Caco-2 (cell line): ENCODE data around the gene ATP1B2. TPM values are rescaled to one million over a fixed set of nuclear protein-coding genes. Genes with fewer than 3 reads are reported as not detected.

Experiments
- Bru-seq: library from RNA; stranded (reverse); fragments of 400-500 nt; gene quantifications from one replicate; lab custom pipeline; 2021; lab: Mats Ljungman, UMichigan
- BruChase-seq, 2 experiments: library from RNA; stranded (reverse); fragments of 400-500 nt; gene quantifications; one replicate each; lab custom pipeline; 2021; lab: Mats Ljungman, UMichigan
- BruUV-seq: library from RNA; stranded (reverse); fragments of 400-500 nt; replicated peaks from 2 replicates; lab custom pipeline; 2021; lab: Mats Ljungman, UMichigan
- CTCF ChIA-PET: fragments of 300-600 bp; sonication (Branson Sonifier 250); formaldehyde crosslinking; loops from one replicate; lab custom pipeline; 2022; ENCODE audit warnings: antibody characterized with exemption; lab: Charles Lee
- POLR2A ChIA-PET: fragments of 300-600 bp; sonication (Branson Sonifier 250); formaldehyde crosslinking; loops from one replicate; lab custom pipeline; 2022; ENCODE audit warnings: antibody characterized with exemption; lab: Charles Lee
- DNase-seq, 2 experiments: peaks; one replicate each; pipeline versions ENCODE4 v3.0.0 to v3.0.0-alpha.2; 2020 to 2022
- H3K27me3 ChIP-seq: replicated peaks from 2 replicates; pipeline ENCODE4 v1.6.0; 2011; ENCODE audit warnings: low read length; ENCODE audit not compliant: control insufficient read depth, insufficient read depth
- H3K36me3 ChIP-seq: 2 replicates; pipeline ENCODE4 v1.5.1; 2011; ENCODE audit warnings: low read length; ENCODE audit not compliant: control insufficient read depth, insufficient read depth
- H3K4me1 ChIP-seq: fragments of 250-450 bp; sonication (Bioruptor Pico); 2 replicates; pipeline ENCODE4 v1.5.1; 2020; ENCODE audit warnings: mild to moderate bottlenecking
- H3K4me3 ChIP-seq: 2 replicates; pipeline ENCODE4 v1.5.1; 2011; ENCODE audit warnings: low read depth, mild to moderate bottlenecking, control low read depth, low read length
- H3K9me3 ChIP-seq: fragments of 250-450 bp; sonication (Bioruptor Pico); 2 replicates; pipeline ENCODE4 v1.5.1; 2020; ENCODE audit warnings: mild to moderate bottlenecking, moderate library complexity
- H3K27ac Mint-ChIP-seq: one replicate; pipeline ENCODE4 v1.8.0; 2022; ENCODE audit warnings: mixed read lengths; ENCODE audit not compliant: unreplicated experiment
- H3K27me3 Mint-ChIP-seq: one replicate; pipeline ENCODE4 v1.8.0; 2022; ENCODE audit warnings: mixed read lengths; ENCODE audit not compliant: insufficient read depth, unreplicated experiment
- H3K36me3 Mint-ChIP-seq: one replicate; pipeline ENCODE4 v1.8.0; 2022; ENCODE audit warnings: mild to moderate bottlenecking, mixed read lengths; ENCODE audit not compliant: insufficient read depth, unreplicated experiment
- H3K4me1 Mint-ChIP-seq: one replicate; pipeline ENCODE4 v1.8.0; 2022; ENCODE audit warnings: low read depth, mixed read lengths; ENCODE audit not compliant: unreplicated experiment
- H3K4me3 Mint-ChIP-seq: one replicate; pipeline ENCODE4 v1.8.0; 2022; ENCODE audit warnings: mild to moderate bottlenecking, moderate library complexity, mixed read lengths; ENCODE audit not compliant: unreplicated experiment
- H3K9me3 Mint-ChIP-seq: one replicate; pipeline ENCODE4 v1.8.0; 2022; ENCODE audit warnings: mixed read lengths; ENCODE audit not compliant: unreplicated experiment
- intact Hi-C: fragments of 100-400 bp; cut with micrococcal nuclease; formaldehyde crosslinking; loops from one replicate; pipeline ENCODE4 v1.10.0; 2022; ENCODE audit not compliant: unreplicated experiment
- long read RNA-seq: library from polyadenylated mRNA; stranded (forward); transcript quantifications from one replicate; pipeline ENCODE4 v2.0.0, GENCODE V29; 2022
- total RNA-seq: library from RNA; stranded (reverse); gene quantifications from 2 replicates; pipeline ENCODE4 v1.2.3, GENCODE V29; 2022
- TF ChIP-seq, protein P1 (sequence below), 2 experiments: fragments of 200-600 bp in 1 of 2; IDR thresholded peaks; 1 replicate in 1 of 2; 2 replicates in 1 of 2; pipeline versions ENCODE4 v1.5.1 to v1.8.0; 2011 to 2022; ENCODE audit warnings: antibody characterized with exemption in 1 of 2, control low read depth in 1 of 2, inconsistent platforms in 1 of 2, low read depth in 1 of 2, low read length in 1 of 2, mild to moderate bottlenecking in 1 of 2, moderate library complexity in 1 of 2; ENCODE audit not compliant: insufficient read depth in 1 of 2, severe bottlenecking in 1 of 2, unreplicated experiment in 1 of 2

The ATP1B2 gene, protein sequence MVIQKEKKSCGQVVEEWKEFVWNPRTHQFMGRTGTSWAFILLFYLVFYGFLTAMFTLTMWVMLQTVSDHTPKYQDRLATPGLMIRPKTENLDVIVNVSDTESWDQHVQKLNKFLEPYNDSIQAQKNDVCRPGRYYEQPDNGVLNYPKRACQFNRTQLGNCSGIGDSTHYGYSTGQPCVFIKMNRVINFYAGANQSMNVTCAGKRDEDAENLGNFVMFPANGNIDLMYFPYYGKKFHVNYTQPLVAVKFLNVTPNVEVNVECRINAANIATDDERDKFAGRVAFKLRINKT
- 0.11 and 0.14 TPM in 2 replicates for total RNA-seq
- percentile 9 among the genes with signal in this experiment for Bru-seq, nascent RNA
- percentile 18 among the genes with signal in this experiment for BruChase-seq, experiment 1, labeled RNA remaining after a 2-hour chase
- percentile 30 among the genes with signal in this experiment for BruChase-seq, experiment 2, labeled RNA remaining after a 6-hour chase
- long read RNA-seq = 0 reads

DNA sequence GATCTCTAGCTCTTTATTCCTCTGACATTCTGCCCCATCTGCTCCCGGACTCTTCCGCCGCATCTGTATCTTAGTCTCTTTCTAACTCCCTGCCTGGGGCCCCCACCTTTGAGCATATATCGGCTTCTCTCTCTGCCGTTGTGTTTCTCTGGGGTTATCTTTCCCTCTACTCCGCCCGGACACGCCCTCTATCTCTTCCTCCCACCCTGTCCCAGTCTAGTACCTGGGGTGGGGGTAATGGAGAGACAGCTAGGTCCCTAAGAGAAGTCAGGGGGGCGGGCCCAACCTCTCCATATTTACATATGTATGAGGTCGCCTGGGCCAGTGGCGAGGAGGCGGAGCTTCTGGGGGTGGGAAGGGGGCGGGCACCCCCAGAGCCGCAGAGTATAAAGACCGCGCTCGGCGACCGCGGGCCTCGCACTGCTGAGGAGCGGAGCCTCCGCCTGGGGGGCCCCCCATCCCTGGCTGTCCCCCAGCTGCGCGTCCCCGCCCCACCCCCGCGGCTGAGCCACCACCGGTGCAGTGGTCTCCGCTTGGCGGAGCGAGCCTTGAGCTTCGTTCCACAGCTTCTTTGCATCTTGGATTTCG, at the start of gene ATP1B2:
ATP1B2 (plus strand) TSS at position 418 of the 588 bp plus-strand sequence. CDS start 593 bp downstream, outside the sequence.
- ChIA-PET CTCF (interaction anchor here (0.5 to 1.3 kb wide), 8 partner anchors 18 to 370 kb away, joined by 3 to 10 read pairs (median 4); partner anchors contain the start of genes FXR2, NAA38 and TP53), POLR2A (interaction anchor here (0.6 to 2.7 kb wide), 11 partner anchors 8 to 262 kb away, joined by 3 to 24 read pairs (median 4); partner anchors contain the start of genes MPDU1, SAT2, TP53 and WRAP53)
- TF ChIP-seq, protein P1, sequence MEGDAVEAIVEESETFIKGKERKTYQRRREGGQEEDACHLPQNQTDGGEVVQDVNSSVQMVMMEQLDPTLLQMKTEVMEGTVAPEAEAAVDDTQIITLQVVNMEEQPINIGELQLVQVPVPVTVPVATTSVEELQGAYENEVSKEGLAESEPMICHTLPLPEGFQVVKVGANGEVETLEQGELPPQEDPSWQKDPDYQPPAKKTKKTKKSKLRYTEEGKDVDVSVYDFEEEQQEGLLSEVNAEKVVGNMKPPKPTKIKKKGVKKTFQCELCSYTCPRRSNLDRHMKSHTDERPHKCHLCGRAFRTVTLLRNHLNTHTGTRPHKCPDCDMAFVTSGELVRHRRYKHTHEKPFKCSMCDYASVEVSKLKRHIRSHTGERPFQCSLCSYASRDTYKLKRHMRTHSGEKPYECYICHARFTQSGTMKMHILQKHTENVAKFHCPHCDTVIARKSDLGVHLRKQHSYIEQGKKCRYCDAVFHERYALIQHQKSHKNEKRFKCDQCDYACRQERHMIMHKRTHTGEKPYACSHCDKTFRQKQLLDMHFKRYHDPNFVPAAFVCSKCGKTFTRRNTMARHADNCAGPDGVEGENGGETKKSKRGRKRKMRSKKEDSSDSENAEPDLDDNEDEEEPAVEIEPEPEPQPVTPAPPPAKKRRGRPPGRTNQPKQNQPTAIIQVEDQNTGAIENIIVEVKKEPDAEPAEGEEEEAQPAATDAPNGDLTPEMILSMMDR (IDR thresholded peaks at IDR 0.05; ENCODE audit: insufficient read depth in 1 of 2, low read depth in 1 of 2, low read length in 1 of 2, severe bottlenecking in 1 of 2, unreplicated experiment in 1 of 2) = no peak
- Histone ChIP-seq H3K27me3 (no peaks in the 10 kb centered on the region), H3K36me3 (no peaks in the 10 kb centered on the region), H3K9me3 (no peaks in the 10 kb centered on the region), H3K4me1 (no peaks in the 10 kb centered on the region), H3K4me3 (peak within 1 kb of the TSS; percentile 35)
- peak; percentile 68 to 84 for DNase-seq
- no TSS peak for BruUV-seq
- intact Hi-C loops = no loop called here
- H3K4me1 Mint-ChIP-seq = peaks cover 10% of the 10 kb centered on the region
- H3K27ac Mint-ChIP-seq = no peak within 1 kb of the TSS
- H3K36me3 Mint-ChIP-seq = no peaks in the 10 kb centered on the region
- H3K4me3 Mint-ChIP-seq = peak within 1 kb of the TSS; percentile 80
- H3K9me3 Mint-ChIP-seq = no peaks in the 10 kb centered on the region
- H3K27me3 Mint-ChIP-seq = peaks cover 9% of the 10 kb centered on the region

DNA sequence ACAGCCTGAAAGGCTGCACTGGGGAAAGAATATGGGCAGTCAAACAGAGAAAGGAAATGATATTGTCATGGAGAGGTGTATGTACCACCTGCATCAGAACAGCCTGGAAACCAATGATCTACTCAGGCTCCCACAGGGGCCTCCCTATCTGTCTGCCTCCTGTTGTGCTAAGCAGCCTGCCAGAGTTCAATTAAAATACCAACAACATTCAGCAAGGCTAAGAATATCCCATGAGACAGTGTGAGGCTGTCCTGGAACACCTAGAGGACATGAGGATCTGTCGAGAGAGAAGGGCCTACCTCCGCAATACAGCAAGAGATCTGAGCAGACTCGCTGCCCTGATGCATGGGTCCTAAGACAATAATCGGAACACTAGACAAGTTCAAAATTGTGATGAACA, 44.4 kb upstream of the ATP1B2 start:
- peaks cover 64% of the 10 kb centered on the region for H3K36me3 Mint-ChIP-seq

DNA sequence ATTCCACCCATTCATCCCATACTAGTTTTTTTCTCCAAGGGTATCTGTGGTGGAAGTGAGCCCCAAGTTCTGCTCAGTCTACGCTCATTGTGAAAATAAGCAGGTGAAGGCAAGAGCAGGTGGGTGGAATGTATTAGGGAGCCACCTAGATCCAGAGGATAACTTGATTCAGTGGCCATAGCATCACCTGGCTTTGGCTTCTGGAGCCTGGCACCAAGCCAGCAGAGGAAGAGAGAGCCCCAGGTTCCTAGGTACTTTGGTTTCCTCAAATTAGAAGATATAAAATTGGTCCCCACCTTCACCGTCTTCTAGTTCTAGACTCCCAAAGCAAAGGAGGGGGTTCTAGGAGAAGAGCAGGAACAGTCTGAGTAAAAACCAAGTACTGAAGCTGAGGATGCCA, 40.1 kb upstream of the ATP1B2 start:
- ChIA-PET CTCF (no interaction called here), POLR2A (no interaction called here)
- no peak overlapping the region for H3K4me3 ChIP-seq
- no peaks in the 10 kb centered on the region for H3K27me3 ChIP-seq
- Mint-ChIP-seq H3K27ac (no peak overlapping the region), H3K9me3 (no peaks in the 10 kb centered on the region), H3K27me3 (no peaks in the 10 kb centered on the region), H3K4me3 (no peak overlapping the region), H3K36me3 (peaks cover 39% of the 10 kb centered on the region), H3K4me1 (peaks cover 20% of the 10 kb centered on the region)
- intact Hi-C loops = no loop called here
- no peaks in the 10 kb centered on the region for H3K4me1 ChIP-seq
- no peak for DNase-seq
- no peaks in the 10 kb centered on the region for H3K36me3 ChIP-seq
- TF ChIP-seq, protein P1 (IDR thresholded peaks at IDR 0.05; ENCODE audit: insufficient read depth in 1 of 2, low read depth in 1 of 2, low read length in 1 of 2, severe bottlenecking in 1 of 2, unreplicated experiment in 1 of 2) = no peak
- no peaks in the 10 kb centered on the region for H3K9me3 ChIP-seq
- BruUV-seq = no TSS peak

More for the DNA sequence above, 44.4 kb upstream of the ATP1B2 start:
- H3K4me1 ChIP-seq = no peaks in the 10 kb centered on the region
- no peaks in the 10 kb centered on the region for H3K27me3 ChIP-seq
- no peaks in the 10 kb centered on the region for H3K9me3 ChIP-seq
- no peak overlapping the region for H3K27ac Mint-ChIP-seq
- CTCF ChIA-PET = no interaction called here
- intact Hi-C loops = no loop called here
- TF ChIP-seq, protein P1 (IDR thresholded peaks at IDR 0.05; ENCODE audit: insufficient read depth in 1 of 2, low read depth in 1 of 2, low read length in 1 of 2, severe bottlenecking in 1 of 2, unreplicated experiment in 1 of 2) = no peak
- H3K9me3 Mint-ChIP-seq = no peaks in the 10 kb centered on the region
- POLR2A ChIA-PET = no interaction called here
- no peaks in the 10 kb centered on the region for H3K4me1 Mint-ChIP-seq
- BruUV-seq = no TSS peak
- no peaks in the 10 kb centered on the region for H3K36me3 ChIP-seq
- H3K27me3 Mint-ChIP-seq = no peaks in the 10 kb centered on the region
- no peak overlapping the region for H3K4me3 Mint-ChIP-seq
- H3K4me3 ChIP-seq = no peak overlapping the region
- DNase-seq = no peak
